Activated CD8-positive, alpha-beta memory T cell treated with anti-CD3 and anti-CD28 coated beads, Interleukin-2, amount 50 U/mL, for 24 hours (primary cell): ENCODE data around the gene BLOC1S6.

ENCODE experiments used
- DNase-seq: peaks from one replicate; pipeline ENCODE4 v3.0.0-alpha.2; 2020; ENCODE audit errors: extremely low read depth

Gene BLOC1S6, protein sequence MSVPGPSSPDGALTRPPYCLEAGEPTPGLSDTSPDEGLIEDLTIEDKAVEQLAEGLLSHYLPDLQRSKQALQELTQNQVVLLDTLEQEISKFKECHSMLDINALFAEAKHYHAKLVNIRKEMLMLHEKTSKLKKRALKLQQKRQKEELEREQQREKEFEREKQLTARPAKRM

DNA sequence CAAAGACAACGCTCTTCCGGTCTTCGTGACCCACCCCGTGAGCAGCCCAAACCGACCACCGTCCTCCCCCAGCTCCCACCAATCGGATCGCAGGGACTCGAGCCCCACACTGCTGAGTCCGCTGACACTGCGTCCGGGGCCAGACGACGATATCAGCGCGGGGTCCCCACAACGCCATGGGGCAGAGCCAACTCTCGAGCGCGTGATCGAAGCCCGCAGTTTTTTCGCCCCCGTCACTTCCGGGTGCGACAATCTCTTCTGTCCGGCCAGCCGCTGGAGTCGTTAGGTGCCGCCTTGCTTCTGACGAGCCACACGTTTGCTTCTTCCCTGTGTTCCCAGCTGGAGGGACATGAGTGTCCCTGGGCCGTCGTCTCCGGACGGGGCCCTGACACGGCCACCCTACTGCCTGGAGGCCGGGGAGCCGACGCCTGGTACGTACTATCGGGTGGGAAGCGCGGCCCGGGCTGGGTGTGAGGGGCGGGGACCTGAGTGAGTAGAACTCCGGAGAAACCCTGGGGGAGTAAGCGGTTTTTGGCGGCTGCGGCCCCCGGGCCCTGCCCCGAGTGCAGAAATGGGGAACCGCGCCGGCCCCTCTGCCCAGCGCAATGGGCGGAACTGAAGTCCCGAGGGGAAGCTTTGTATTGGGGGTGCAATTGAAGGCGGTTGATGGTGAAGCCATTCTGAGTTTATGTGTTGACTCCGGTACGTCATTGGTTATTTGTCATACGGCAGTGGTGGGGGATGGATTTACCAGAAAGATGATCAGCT is at the start of gene BLOC1S6:
Gene BLOC1S6 (plus strand): TSS at position 285 of the 768 bp plus-strand sequence. CDS start 65 bp downstream, at position 350.
- peak; percentile 72 for DNase-seq

DNA sequence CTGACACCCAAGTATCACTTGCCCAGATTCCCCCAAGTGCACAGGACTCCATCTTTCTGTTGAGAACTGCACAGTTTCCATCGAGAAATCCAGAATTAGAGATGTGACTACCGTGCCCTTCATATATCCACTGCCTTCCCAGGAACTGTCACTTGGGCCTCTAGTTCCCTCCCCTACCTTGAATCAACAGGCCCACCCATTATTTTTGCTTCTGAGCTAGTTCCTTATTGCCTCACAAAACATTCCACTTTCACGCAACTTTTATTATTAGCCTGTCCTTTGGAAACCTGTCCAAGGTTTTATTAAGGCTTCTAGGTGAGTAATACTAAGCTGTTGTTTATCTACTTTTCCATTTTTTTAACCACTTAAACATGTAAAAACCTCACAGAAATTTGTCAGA is 47.5 kb upstream of the BLOC1S6 start:
- DNase-seq = no peak

DNA sequence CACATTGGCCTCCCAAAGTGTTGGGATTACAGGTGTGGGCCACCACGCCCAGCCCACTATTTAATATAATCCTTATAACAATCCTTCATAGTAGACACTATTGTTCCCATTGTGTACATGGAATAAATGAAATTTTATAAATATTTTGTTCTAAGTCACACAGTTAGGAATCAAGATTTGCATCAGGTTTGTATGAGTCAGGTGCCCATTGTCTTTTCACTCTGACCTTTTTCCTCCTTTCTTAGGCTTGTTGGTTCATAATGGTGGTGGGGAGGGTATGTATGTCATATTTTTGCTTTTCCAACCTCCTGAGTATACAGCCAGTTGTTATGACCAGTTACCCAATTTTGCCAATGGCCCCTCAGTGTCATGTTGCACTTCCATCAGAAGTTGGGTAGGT is 46.6 kb upstream of the BLOC1S6 start:
- no peak for DNase-seq

DNA sequence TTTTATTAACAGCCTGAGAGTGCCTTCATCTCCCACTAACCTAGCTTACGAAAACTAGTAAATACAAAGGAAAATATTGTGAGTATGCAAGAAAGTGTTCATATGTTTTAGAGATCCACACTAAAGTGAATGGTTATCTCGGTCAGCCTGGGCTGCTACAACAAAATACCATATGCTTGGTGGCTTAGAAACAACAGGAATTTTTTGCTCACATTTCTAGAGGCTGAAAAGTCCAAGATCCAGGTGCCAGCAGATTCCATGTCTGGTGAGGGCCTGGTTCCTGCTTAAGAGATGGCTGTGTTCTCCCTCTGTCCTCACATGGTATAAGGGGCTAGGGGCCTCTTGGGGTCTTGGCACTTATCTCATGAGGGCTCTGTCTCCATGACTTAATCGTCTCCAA is 44.1 kb upstream of the BLOC1S6 start:
- DNase-seq = no peak

DNA sequence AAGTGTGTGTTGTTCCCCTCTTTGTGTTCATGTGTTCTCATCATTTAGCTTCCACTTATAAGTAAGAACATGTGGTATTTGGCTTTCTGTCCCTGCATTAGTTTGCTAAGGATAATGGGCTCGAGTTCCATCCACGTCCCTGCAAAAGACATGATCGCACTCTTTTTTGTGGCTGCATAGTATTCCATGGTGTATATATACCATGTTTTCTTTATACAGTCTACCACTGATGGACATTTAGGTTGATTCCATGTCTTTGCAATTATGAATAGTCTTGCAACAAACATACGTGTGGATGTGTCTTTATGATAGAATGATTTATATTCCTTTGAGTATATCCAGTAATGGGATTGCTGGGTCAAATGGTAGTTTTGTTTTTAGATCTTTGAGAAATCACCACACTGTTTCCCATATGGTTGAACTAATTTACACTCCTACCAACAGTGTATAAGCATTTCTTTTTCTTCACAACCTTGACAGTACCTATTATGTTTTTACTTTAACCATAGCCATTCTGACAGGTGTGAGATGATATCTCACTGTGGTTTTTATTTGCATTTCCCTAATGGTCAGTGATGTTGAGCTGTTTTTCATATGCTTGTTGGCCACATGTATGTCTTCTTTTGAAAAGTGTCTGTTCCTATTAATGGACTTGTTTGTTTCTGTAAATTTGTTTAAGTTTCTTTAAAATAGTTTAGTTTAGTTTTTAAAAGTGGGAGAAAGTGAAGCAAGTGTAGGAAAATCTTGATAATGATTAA is 42.7 kb upstream of the BLOC1S6 start:
- no peak for DNase-seq

DNA sequence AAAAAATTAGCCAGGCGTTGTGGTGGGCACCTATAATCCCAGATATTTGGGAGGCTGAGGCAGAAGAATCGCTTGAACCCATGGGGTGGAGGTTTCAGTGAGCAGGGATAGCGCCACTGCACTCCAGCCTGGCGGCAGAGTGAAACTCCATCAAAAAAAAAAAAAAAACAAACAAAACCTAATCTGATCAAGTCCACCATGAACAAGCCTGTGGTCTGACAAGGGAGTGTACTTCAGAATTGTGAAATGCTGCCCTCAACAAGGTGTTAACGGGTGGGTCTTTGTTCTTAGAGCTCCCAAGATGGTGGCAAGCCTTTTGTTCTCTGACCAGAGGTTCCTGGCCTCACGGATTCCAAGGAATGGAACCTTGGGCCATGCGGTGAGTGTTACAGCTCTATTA is 40.4 kb upstream of the BLOC1S6 start:
- no peak for DNase-seq

DNA sequence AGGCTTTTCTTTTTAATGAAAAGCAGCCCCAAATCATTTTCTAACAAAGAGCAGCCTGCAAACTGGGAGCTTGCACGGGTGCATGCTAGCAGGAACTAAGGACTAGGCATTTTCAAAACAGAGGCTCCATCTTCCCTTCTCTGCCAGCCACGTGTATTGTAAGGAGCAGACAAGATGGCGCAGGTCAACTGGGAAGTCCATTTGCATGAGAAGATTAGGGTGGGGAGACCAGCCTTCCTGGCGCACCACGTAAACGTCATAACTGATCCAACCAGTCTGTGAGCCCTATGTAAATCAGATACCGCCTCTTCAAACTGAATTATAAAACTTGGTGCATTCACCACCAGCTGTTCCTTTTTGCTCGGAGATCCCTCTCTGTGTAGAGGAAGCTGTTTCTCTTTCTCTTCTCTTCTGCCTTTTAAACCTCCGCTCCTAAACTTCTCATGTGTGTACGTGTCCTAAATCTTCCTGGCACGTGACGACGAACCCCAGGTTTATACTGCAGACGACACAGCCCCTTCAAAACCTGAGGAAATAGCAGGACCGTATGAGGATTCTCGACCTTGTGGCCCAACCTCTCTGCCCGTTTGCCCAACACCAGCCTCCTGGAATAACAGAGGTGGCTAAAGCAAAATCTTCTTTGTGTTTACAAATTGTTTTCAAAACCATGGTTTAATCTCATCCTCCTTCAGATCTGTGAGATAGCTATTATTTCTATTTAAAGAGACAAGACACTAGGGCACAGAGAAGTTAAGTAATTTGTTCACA is 38.2 kb upstream of the BLOC1S6 start:
- no peak for DNase-seq

DNA sequence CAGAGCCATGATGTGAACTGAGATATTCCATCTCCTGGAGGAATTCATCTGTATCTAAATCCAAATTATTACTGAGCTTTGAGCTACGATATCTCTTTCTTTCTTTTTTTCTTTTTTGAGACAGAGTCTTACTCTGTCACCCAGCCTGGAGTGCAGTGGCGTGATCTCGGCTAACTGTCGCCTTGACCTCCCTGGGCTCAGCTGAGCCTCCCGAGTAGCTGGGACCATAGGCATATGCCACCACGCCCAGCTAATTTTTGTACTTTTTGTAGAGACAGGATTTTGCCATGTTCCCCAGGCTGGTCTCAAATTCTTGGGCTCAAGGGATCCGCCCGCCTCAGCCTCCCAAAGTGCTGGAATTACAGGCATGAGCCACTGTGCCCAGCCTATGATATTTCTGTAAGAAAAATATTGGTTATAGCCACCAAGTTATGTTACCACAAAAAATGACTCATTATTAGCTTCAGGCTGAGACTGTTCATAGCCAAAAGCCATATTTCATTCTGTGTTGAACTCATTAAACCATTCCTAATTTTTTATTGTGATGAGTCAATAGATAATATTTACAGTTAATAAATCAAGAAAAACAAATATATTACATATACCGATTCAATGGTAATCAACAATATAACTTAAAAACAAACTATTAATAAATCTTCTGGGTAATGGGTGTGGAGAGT is 37.5 kb upstream of the BLOC1S6 start:
- no peak for DNase-seq

DNA sequence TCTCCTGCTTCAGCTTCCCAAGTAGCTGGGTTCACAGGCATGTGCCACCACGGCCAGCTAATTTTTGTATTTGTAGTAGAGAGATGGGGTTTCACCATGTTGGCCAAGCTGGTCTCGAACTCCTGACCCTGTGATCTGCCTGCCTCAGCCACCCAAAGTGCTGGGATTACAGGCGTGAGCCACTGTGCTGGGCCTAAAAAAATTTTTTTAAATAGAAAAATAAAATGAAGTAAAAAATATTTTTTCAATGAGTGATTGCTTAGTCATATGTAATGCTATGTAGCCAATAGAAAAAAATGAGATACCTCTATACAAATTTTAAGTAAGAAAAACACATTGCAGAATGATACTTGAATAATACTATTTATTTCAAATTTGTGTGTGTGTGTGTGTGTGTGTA is 36.7 kb upstream of the BLOC1S6 start:
- DNase-seq = no peak

DNA sequence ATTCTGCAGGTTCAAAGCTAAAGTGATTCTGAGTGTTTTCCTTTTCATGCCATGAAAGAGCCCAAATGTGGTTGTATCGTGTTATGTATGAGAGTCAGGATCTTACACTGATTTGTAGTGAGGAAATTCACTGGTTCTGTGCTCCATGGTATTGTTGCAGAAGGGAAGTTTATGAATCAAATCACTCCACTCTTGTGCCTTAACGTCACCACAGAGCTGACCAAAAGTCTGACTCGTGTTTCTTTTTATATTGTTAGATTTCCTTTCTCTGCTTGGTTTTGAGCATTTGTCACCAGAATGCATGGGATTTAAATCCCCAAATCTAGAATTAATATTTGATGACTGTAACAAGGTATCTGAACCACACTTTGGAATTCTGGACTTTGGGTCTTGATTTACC is 35.5 kb upstream of the BLOC1S6 start:
- DNase-seq = no peak

DNA sequence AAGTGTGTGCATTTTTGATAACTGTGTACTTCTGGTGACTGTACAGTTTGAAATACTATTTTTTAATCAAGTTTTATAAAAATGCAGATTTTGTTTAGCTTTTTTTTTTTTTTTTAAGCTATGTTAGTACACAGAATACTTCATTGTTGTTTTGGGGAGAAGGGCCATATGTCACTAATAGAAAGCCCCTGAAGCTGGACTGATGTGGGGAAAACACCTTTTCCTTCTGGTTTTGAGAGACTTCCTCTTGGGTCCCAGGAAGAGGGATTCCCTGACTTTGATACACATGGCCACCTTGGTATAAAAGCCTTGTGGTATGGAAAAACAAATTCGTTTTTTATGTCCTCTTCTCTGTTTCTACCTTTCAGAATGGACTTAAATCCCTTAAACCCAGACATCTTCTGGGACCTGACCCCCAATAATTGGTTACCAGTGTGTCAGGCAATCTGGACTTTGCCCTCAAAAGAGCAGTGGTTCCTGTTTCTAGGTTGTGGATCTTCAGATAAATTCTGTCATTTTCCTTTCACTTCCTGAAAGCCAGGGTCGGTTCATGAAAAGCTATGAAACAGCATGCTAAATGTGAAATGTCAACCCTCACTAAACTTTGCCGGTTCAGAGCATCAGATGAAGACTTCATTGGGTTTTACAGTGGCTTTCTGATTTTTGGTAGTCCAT is 31.1 kb upstream of the BLOC1S6 start:
- DNase-seq = no peak

DNA sequence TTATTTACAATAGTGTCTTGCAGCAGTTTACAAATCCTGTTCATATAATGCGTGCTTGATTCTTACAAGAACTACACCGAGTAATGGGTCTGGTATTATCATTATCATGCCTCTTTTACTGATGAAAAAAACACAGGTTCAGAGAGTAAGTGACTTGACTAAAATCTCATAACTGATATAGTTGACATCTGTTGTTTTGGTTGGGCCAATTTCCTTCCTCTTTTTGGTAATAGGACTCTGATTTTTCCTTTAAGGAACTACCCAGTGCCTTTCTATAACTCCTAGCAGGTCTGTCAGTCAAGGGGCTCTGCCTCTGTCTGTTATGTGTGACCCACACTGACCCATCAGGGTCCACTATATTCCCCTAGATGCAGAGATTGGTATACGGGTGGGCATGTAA is 14.6 kb upstream of the BLOC1S6 start:
- no peak for DNase-seq

DNA sequence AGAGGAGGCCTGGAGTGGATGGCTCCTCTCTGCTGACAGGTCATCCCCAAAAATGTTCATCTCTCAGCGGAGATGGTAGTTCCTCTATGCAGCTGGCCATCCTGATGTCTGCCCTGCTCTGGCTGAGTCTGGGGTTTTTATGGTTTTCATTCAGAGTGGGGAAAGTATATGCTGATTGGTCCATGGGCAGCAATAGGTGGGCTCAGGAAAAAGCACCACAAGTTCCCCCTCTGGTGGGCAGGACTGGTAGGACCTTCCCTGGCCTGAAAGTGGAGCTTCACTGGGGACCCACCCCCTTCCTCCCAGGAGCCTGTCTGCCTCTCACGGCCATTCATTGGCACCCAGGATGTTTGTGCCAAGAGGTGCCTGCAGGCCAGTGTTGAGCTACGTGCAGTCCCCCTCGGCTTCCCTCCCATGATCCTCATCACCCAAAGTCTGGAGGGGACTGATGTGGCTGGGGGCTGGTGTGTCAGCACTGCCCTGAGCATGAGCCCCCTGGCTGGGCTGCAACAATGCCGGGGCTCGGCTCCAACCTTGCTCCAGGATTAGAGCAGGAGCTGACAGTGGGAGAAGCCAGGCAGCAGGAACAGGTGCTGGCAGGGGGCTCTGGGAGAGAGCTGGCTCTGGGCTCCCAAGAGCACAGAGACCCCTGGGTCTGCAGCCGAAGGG is 13.1 kb upstream of the BLOC1S6 start:
- no peak for DNase-seq

DNA sequence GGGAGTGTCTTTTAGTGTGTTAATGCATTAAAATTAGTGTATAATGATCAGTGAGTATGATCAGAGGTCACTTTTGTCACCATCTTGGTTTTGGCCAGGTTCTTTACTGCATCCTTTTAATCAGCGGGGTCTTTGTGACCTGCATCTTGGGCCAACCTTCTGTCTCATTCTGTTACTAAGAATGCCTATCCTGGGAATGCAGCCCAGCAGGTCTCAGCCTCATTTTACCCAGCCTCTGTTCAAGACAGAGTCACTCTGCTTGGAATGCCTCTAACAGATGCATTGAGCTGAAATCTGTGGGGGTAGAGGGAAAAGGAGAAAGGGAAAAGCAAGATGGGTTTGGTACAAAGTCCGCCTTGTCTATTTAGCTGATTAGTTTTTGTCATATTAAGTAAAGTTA is 5.3 kb upstream of the BLOC1S6 start:
- DNase-seq = no peak

DNA sequence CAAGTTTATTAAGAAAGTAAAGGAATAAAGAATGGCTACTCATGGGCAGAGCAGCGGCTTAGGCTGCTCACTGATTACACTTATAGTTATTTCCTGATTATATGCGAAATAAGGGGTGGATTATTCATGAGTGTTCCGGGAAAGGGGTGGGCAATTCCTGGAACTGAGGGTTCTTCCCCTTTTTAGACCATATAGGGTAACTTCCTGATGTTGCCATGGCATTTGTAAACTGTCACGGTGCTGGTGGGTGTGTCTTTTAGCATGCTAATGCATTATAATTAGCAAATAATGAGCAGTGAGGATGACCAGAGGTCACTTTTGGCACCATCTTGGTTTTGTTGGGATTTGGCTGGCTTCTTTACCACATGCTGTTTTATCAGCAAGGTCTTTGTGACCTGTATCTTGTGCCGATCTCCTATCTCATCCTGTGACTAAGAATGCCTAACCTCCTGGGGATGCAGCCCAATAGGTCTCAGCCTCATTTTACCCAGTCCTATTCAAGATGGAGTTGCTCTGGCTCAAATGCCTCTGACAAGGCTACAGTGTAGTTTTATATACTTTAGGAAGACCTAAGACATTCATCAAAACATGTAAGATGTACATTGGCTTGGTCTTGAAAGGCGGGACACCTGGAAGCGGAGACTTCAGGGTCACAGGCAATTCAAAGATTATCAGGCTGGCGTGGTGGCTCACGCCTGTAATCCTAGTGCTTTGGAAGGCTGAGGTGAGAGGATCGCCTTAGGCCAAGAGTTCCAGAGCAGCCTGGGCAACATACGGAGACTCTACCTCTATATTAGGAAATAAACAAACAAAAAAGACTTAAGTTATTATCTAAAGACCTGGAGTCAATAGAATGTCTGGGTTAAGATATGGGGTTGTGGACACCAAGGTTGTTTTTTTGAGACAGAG is 3.2 kb upstream of the BLOC1S6 start:
- no peak for DNase-seq

DNA sequence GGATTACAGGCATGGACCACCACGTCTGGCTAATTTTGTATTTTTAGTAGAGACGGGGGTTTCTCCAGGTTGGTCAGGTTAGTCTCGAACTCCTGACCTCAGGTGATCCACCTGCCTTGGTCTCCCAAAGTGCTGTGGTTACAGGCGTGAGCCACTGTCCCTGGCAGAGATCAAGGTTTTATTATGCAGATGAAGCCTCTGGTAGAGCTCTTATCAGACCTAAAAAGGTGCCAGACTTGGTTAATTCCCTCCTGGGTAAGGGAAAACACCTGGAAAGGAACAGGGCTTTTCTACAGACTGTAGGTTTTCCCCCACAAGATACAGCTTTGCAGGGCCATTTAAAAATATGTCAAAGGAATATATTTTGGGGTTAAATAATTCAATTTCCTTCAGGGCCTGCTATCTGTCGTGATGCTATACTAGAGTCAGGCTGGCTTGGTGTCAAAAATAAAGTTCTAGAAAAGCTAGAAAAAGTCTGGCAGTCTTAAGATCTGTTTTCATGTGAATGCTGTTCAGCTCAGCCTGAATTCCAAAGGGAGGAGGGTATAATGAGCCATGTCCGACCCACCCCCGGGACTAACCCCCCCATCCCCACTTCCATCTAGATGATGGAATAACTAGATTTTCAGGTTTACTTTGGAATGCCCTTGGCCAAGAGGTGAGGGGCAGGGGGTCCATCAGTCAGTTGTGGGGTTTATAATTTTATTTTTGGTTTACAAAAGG is 1.9 kb upstream of the BLOC1S6 start:
- no peak for DNase-seq

DNA sequence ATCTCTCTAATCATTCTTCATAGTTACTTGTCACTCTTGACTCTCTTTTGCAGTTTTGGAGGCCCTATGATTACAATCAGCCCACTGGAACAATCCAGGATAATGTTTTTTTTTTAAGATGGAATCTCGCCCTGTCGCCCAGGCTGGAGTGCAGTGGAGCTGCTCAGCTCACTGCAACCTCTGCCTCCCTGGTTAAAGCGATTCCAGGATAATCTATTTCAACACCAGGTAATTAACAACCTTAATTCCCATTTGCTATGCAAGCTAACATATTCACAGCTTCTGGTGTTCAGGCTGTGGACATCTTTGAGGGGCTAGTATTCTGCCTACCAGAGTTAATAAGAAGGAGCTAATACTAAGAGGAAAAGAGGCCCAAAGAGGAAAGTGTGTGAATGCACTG is 1.1 kb upstream of the BLOC1S6 start:
- no peak for DNase-seq

DNA sequence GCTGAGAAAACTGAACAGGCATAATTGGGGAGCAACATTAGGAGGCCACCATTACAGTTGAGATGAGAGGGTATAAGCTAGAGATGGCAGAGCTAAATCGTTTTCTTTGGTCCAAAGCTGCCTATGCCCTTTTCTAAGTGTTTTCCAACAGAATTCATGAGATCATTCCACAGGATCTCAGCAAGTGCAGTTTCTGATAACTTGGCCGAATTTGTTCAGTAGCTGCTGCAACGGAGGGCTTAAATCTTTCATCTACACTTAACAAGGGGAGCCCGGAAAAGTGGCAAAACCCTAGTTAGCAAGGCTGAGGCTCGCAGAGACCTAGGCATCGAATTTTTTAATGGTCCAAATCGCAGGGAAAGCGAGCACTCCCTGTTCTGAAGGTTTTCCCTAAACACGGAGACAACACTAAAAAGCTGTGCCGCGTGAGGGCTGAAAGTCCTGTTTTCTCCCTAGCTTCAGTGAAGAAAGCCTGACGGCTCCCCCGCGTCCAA is 531 bp upstream of the BLOC1S6 start:
- DNase-seq = no peak

DNA sequence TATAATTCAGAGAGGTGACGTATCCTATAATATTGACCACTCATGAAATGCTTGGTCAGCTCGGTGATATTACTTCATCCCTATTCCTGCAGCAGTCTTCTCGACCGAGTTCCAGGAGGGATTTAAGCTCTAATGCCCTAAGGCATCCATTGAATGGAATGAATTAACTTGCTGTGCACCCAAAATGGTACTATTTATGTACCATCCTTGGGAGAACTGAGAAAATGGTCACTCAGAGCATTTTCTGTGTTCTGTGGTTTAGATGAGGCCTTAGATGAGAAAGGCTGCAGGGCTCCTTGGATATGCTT is 638 bp downstream of the BLOC1S6 start:
- no peak for DNase-seq
